Measurements from ENCODE around the gene ISOC2.

The ISOC2 gene

DNA sequence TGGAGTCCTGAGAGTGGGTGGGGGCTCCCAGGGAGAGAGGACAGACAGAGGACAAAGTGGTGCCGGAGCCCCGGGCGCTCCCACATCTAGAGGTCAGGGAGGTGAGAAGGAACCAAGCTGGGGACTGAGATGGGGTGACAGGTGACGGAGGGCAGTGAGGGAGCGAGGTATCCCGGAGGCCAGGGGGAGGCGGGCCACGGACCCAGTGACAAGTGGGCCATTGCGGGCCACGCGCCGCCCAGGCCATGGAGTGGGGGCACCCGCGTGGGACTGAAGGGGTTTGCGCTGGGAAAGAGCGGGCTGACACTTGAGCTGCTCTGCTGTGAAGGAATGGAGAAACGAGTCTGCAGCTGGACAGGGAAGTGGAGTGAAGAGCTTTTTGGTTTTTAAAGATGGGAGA lies 17.6 kb upstream of the ISOC2 start:
- TF ChIP-seq POLR2A (IDR thresholded peaks at IDR 0.05; ENCODE audit: extremely low read depth, insufficient read length) (no peak), MYC (IDR thresholded peaks at IDR 0.05; ENCODE audit: low read depth, low read length) (no peak)
- TF ChIP-seq, protein P1, sequence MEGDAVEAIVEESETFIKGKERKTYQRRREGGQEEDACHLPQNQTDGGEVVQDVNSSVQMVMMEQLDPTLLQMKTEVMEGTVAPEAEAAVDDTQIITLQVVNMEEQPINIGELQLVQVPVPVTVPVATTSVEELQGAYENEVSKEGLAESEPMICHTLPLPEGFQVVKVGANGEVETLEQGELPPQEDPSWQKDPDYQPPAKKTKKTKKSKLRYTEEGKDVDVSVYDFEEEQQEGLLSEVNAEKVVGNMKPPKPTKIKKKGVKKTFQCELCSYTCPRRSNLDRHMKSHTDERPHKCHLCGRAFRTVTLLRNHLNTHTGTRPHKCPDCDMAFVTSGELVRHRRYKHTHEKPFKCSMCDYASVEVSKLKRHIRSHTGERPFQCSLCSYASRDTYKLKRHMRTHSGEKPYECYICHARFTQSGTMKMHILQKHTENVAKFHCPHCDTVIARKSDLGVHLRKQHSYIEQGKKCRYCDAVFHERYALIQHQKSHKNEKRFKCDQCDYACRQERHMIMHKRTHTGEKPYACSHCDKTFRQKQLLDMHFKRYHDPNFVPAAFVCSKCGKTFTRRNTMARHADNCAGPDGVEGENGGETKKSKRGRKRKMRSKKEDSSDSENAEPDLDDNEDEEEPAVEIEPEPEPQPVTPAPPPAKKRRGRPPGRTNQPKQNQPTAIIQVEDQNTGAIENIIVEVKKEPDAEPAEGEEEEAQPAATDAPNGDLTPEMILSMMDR (IDR thresholded peaks at IDR 0.05; ENCODE audit: low read depth, low read length) = no peak
- DNase-seq (ENCODE audit: low read depth) = no peak
- H3K4me3 ChIP-seq (ENCODE audit: low read depth, low read length) = no peak overlapping the region

- H3K4me3 ChIP-seq (ENCODE audit: low read depth, low read length) = no peak overlapping the region
- DNase-seq (ENCODE audit: low read depth) = no peak
- TF ChIP-seq, protein P2, sequence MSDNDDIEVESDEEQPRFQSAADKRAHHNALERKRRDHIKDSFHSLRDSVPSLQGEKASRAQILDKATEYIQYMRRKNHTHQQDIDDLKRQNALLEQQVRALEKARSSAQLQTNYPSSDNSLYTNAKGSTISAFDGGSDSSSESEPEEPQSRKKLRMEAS (IDR thresholded peaks at IDR 0.05; ENCODE audit: low read depth, low read length) = no peak
- no peak for TF ChIP-seq POLR2A (IDR thresholded peaks at IDR 0.05; ENCODE audit: extremely low read depth, insufficient read length)
- TF ChIP-seq MYC (IDR thresholded peaks at IDR 0.05; ENCODE audit: low read depth, low read length) = no peak
- TF ChIP-seq, protein P1 (IDR thresholded peaks at IDR 0.05; ENCODE audit: low read depth, low read length) = no peak
Observed at GRCh38 chr19:55478364-55478763, 16.9 kb upstream of the ISOC2 start.

DNA sequence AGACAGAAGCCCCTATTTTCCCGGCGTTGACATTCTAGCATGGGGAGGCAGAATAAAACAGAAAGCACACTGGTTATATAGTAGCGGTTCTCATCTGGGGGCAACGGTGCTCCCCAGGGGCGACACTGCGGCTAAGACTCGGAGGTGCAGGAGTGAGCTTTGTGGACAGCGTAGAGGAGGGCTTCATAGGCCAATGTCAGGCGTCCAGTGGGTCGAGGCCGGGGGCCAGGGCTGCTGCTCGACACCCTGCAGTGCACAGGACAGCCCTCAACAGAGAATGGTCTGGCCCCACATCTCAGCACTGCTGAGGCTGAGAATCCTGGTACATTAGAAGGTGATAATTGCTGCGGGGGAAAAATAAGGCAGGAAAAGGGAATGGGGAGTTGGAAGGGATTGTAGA lies 16.5 kb upstream of the ISOC2 start:
- TF ChIP-seq MYC (IDR thresholded peaks at IDR 0.05; ENCODE audit: low read depth, low read length) = no peak
- TF ChIP-seq, protein P2 (IDR thresholded peaks at IDR 0.05; ENCODE audit: low read depth, low read length) = no peak
- no peak for TF ChIP-seq POLR2A (IDR thresholded peaks at IDR 0.05; ENCODE audit: extremely low read depth, insufficient read length)
- TF ChIP-seq, protein P1 (IDR thresholded peaks at IDR 0.05; ENCODE audit: low read depth, low read length) = no peak
- no peak for DNase-seq (ENCODE audit: low read depth)
- peak overlapping the region; percentile 78 for H3K4me3 ChIP-seq (ENCODE audit: low read depth, low read length)

GRCh38 chr19:55476100-55476775 lies 14.8 kb upstream of the ISOC2 start, which contains the start of gene ZNF628:
Gene ZNF628, plus strand, starts transcription at chr19:55476617. Its CDS starts 3,294 bp downstream, at chr19:55479911.
- H3K4me3 ChIP-seq (ENCODE audit: low read depth, low read length) = peak within 1 kb of the TSS; percentile 78
- DNase-seq (ENCODE audit: low read depth) = peak; percentile 96

GRCh38 chr19:55474269-55475265 lies 13.1 kb upstream of the ISOC2 start:
- TF ChIP-seq, protein P2 (IDR thresholded peaks at IDR 0.05; ENCODE audit: low read depth, low read length) = no peak
- TF ChIP-seq MYC (IDR thresholded peaks at IDR 0.05; ENCODE audit: low read depth, low read length) (no peak), POLR2A (IDR thresholded peaks at IDR 0.05; ENCODE audit: extremely low read depth, insufficient read length) (no peak)
- TF ChIP-seq, protein P1 (IDR thresholded peaks at IDR 0.05; ENCODE audit: low read depth, low read length) = no peak
- DNase-seq (ENCODE audit: low read depth) = no peak

More at GRCh38 chr19:55476100-55476775, 14.8 kb upstream of the ISOC2 start, which contains the start of gene ZNF628:
- TF ChIP-seq, protein P2 (IDR thresholded peaks at IDR 0.05; ENCODE audit: low read depth, low read length) = peak; percentile 95
- peak; percentile 80; the same call in 1 of the 2 replicates for TF ChIP-seq MYC (IDR thresholded peaks at IDR 0.05; ENCODE audit: low read depth, low read length)
- peak; percentile 54 for TF ChIP-seq POLR2A (IDR thresholded peaks at IDR 0.05; ENCODE audit: extremely low read depth, insufficient read length)
- TF ChIP-seq, protein P1 (IDR thresholded peaks at IDR 0.05; ENCODE audit: low read depth, low read length) = no peak

More at GRCh38 chr19:55474269-55475265, 13.1 kb upstream of the ISOC2 start:
- H3K4me3 ChIP-seq (ENCODE audit: low read depth, low read length) = no peak overlapping the region

All from NB4 (cell line).